HEK293 (cell line): ENCODE measurements around the gene CACNB2.

Experiments
- GLI4 ChIP-seq: fragments of 450-650 bp; formaldehyde crosslinking; IDR thresholded peaks from 2 replicates; pipeline ENCODE4 v1.5.1; 2016; ENCODE audit warnings: missing biosample characterization, missing genetic modification characterization
- PRDM10 ChIP-seq: fragments of 450-650 bp; formaldehyde crosslinking; IDR thresholded peaks from 2 replicates; pipeline ENCODE4 v1.5.1; 2016; ENCODE audit warnings: missing biosample characterization, missing genetic modification characterization
- PRDM4 ChIP-seq: fragments of 450-650 bp; formaldehyde crosslinking; IDR thresholded peaks from 2 replicates; pipeline ENCODE4 v1.5.1; 2017; ENCODE audit warnings: missing biosample characterization, missing genetic modification characterization
- ZFP37 ChIP-seq: fragments of 450-650 bp; formaldehyde crosslinking; IDR thresholded peaks from 2 replicates; pipeline ENCODE4 v1.5.1; 2016; ENCODE audit warnings: missing biosample characterization, missing genetic modification characterization
- TF ChIP-seq, protein P1 (sequence below): fragments of 450-650 bp; formaldehyde crosslinking; IDR thresholded peaks from 2 replicates; pipeline ENCODE4 v1.5.1; 2016; ENCODE audit warnings: missing biosample characterization, missing genetic modification characterization
- TF ChIP-seq, protein P2 (sequence below): fragments of 450-650 bp; formaldehyde crosslinking; IDR thresholded peaks from 2 replicates; pipeline ENCODE4 v1.5.1; 2016; ENCODE audit warnings: missing biosample characterization, missing genetic modification characterization
- TF ChIP-seq, protein P3 (sequence below): fragments of 450-650 bp; formaldehyde crosslinking; IDR thresholded peaks from 2 replicates; pipeline ENCODE4 v1.5.1; 2017; ENCODE audit warnings: missing biosample characterization, missing genetic modification characterization

- TF ChIP-seq, protein P1, sequence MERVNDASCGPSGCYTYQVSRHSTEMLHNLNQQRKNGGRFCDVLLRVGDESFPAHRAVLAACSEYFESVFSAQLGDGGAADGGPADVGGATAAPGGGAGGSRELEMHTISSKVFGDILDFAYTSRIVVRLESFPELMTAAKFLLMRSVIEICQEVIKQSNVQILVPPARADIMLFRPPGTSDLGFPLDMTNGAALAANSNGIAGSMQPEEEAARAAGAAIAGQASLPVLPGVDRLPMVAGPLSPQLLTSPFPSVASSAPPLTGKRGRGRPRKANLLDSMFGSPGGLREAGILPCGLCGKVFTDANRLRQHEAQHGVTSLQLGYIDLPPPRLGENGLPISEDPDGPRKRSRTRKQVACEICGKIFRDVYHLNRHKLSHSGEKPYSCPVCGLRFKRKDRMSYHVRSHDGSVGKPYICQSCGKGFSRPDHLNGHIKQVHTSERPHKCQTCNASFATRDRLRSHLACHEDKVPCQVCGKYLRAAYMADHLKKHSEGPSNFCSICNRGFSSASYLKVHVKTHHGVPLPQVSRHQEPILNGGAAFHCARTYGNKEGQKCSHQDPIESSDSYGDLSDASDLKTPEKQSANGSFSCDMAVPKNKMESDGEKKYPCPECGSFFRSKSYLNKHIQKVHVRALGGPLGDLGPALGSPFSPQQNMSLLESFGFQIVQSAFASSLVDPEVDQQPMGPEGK: no peak
- TF ChIP-seq PRDM10 (tag by site-specific recombination): no peak
- TF ChIP-seq ZFP37 (tag by site-specific recombination): no peak
- TF ChIP-seq, protein P2, sequence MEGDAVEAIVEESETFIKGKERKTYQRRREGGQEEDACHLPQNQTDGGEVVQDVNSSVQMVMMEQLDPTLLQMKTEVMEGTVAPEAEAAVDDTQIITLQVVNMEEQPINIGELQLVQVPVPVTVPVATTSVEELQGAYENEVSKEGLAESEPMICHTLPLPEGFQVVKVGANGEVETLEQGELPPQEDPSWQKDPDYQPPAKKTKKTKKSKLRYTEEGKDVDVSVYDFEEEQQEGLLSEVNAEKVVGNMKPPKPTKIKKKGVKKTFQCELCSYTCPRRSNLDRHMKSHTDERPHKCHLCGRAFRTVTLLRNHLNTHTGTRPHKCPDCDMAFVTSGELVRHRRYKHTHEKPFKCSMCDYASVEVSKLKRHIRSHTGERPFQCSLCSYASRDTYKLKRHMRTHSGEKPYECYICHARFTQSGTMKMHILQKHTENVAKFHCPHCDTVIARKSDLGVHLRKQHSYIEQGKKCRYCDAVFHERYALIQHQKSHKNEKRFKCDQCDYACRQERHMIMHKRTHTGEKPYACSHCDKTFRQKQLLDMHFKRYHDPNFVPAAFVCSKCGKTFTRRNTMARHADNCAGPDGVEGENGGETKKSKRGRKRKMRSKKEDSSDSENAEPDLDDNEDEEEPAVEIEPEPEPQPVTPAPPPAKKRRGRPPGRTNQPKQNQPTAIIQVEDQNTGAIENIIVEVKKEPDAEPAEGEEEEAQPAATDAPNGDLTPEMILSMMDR: no peak
- TF ChIP-seq PRDM4 (tag by site-specific recombination): no peak
- TF ChIP-seq, protein P3, sequence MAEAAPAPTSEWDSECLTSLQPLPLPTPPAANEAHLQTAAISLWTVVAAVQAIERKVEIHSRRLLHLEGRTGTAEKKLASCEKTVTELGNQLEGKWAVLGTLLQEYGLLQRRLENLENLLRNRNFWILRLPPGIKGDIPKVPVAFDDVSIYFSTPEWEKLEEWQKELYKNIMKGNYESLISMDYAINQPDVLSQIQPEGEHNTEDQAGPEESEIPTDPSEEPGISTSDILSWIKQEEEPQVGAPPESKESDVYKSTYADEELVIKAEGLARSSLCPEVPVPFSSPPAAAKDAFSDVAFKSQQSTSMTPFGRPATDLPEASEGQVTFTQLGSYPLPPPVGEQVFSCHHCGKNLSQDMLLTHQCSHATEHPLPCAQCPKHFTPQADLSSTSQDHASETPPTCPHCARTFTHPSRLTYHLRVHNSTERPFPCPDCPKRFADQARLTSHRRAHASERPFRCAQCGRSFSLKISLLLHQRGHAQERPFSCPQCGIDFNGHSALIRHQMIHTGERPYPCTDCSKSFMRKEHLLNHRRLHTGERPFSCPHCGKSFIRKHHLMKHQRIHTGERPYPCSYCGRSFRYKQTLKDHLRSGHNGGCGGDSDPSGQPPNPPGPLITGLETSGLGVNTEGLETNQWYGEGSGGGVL (tag by site-specific recombination): no peak
- no peak for TF ChIP-seq GLI4
These were observed 200.3 kb downstream of the CACNB2 start for GRCh38 chr10:18340496-18341051.
